PC-3 (cell line): Measurements from ENCODE around the gene SAP30BP. TPM values are rescaled to one million over a fixed set of nuclear protein-coding genes. Genes with fewer than 3 reads are reported as not detected.

Source experiments
- ATAC-seq: fragments of 200-7000 bp; cut with Tn5 transposase; 2 replicates; pipeline ENCODE4 v1.9.1; 2020; ENCODE audit warnings: mild to moderate bottlenecking, moderate library complexity
- BruUV-seq: library from RNA; stranded (reverse); fragments of 400-500 nt; replicated peaks from 2 replicates; lab custom pipeline; 2021; lab: Mats Ljungman, UMichigan
- CTCF ChIA-PET: fragments of 300-600 bp; sonication (Branson Sonifier 250); formaldehyde crosslinking; loops from one replicate; lab custom pipeline; 2022; ENCODE audit warnings: antibody characterized with exemption; lab: Charles Lee
- POLR2A ChIA-PET: fragments of 300-600 bp; sonication (Branson Sonifier 250); formaldehyde crosslinking; loops from one replicate; lab custom pipeline; 2022; ENCODE audit warnings: antibody characterized with exemption; ENCODE audit not compliant: unreplicated experiment; lab: Charles Lee
- DNase-seq: peaks from one replicate; pipeline ENCODE4 v3.0.0-alpha.2; 2015
- H2AFZ ChIP-seq: fragments of 300-600 bp; sonication (generic); 2 replicates; pipeline ENCODE4 v1.6.0; 2016; ENCODE audit warnings: antibody characterized with exemption, low read length
- H3F3A ChIP-seq: fragments of 300-600 bp; sonication (generic); one replicate; pipeline ENCODE4 v1.6.0; 2017; ENCODE audit warnings: antibody characterized with exemption, low read length, control low read depth, mild to moderate bottlenecking; ENCODE audit not compliant: unreplicated experiment
- H3K27ac ChIP-seq: fragments of 300-600 bp; sonication (generic); 2 replicates; pipeline ENCODE4 v1.5.1; 2016; ENCODE audit warnings: mild to moderate bottlenecking, low read length
- H3K27me3 ChIP-seq: fragments of 300-600 bp; sonication (generic); 2 replicates; pipeline ENCODE4 v1.6.1; 2016; ENCODE audit warnings: low read length, mixed read lengths
- H3K36me3 ChIP-seq: fragments of 300-600 bp; sonication (generic); 2 replicates; pipeline ENCODE4 v1.6.1; 2016; ENCODE audit warnings: low read depth, mixed run types, low read length, mixed read lengths
- H3K4me1 ChIP-seq: fragments of 300-600 bp; sonication (generic); 2 replicates; pipeline ENCODE4 v1.5.1; 2016; ENCODE audit warnings: low read length; ENCODE audit not compliant: insufficient read depth
- H3K4me2 ChIP-seq: fragments of 300-600 bp; sonication (generic); 2 replicates; pipeline ENCODE4 v1.6.0; 2016; ENCODE audit warnings: low read length
- H3K4me3 ChIP-seq: fragments of 300-600 bp; sonication (generic); 2 replicates; pipeline ENCODE4 v1.5.1; 2016; ENCODE audit warnings: mild to moderate bottlenecking, low read length, mixed read lengths
- H3K79me2 ChIP-seq: fragments of 300-600 bp; sonication (generic); 2 replicates; pipeline ENCODE4 v1.6.1; 2017; ENCODE audit warnings: low read length, mixed read lengths
- H3K9ac ChIP-seq: fragments of 300-600 bp; sonication (generic); 2 replicates; pipeline ENCODE4 v1.6.0; 2016; ENCODE audit warnings: mild to moderate bottlenecking, low read length
- H3K9me2 ChIP-seq: fragments of 300-600 bp; sonication (generic); replicated peaks from 2 replicates; pipeline ENCODE4 v1.6.1; 2016; ENCODE audit warnings: mixed run types, low read length, mixed read lengths
- H3K9me3 ChIP-seq: fragments of 300-600 bp; sonication (generic); 2 replicates; pipeline ENCODE4 v1.6.1; 2016; ENCODE audit warnings: low read length, mixed read lengths
- H4K20me1 ChIP-seq: fragments of 300-600 bp; sonication (generic); 2 replicates; pipeline ENCODE4 v1.6.1; 2016; ENCODE audit warnings: low read length, mixed read lengths
- CTCF ChIP-seq: fragments of 300-600 bp; sonication (generic); conservative IDR thresholded peaks from 2 replicates; pipeline ENCODE4 v1.5.1; 2017; ENCODE audit warnings: antibody characterized with exemption, low read depth, mild to moderate bottlenecking, low read length
- EZH2 ChIP-seq: fragments of 300-600 bp; sonication (generic); IDR thresholded peaks from one replicate; pipeline ENCODE4 v1.6.1; 2017; ENCODE audit warnings: antibody characterized with exemption, mild to moderate bottlenecking, low read length; ENCODE audit not compliant: unreplicated experiment
- EZH2phosphoT487 ChIP-seq: fragments of 300-600 bp; sonication (generic); IDR thresholded peaks from 2 replicates; pipeline ENCODE4 v1.6.1; 2018; ENCODE audit warnings: mild to moderate bottlenecking, antibody characterized with exemption, low read length, borderline replicate concordance
- intact Hi-C: fragments of 100-400 bp; cut with micrococcal nuclease; formaldehyde crosslinking; loops from 2 replicates; pipeline ENCODE4 v1.9.0; 2023
- total RNA-seq: library from RNA; depleted of rRNA; stranded (reverse); fragments of >200 nt; gene quantifications from 2 replicates; pipeline ENCODE4 v1.2.3, GENCODE V29; 2014

The SAP30BP gene
- total RNA-seq, 1 experiment from 2014 or later = 97.8 TPM

DNA sequence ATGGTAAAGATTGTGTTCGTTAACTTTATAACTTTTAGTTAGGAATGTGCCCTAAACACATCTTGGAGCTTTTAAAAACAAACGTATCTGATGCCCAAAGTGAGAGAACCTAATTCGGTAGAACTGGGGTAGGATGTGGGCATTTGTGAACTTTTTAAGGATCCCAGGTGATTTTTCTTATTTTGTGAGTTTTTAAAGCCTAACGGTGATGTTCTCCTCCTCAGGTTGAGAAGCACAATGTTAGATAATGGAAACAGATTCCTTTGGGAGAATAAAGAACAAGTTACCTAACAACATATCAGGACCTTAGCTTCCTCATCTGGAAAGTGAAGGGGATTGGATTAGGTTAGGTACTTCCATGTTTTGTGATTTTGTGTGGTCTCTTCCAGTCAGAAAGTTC lies 687 bp downstream of the SAP30BP start:
- H3K27me3 ChIP-seq = no peaks in the 10 kb centered on the region
- H3K9me2 ChIP-seq = no peaks in the 10 kb centered on the region
- H3F3A ChIP-seq = peaks cover 1% of the 10 kb centered on the region
- H3K79me2 ChIP-seq = peaks cover 71% of the 10 kb centered on the region
- no peak for DNase-seq
- no TSS peak for BruUV-seq
- H4K20me1 ChIP-seq = peaks cover 14% of the 10 kb centered on the region; the same call in 1 of the 2 replicates
- no peaks in the 10 kb centered on the region for H3K9me3 ChIP-seq
- TF ChIP-seq EZH2 (no peak), CTCF (no peak), EZH2phosphoT487 (no peak)
- no peak overlapping the region for H2AFZ ChIP-seq
- H3K36me3 ChIP-seq = peaks cover 38% of the 10 kb centered on the region
- ATAC-seq = no peak
- peaks cover 19% of the 10 kb centered on the region for H3K4me1 ChIP-seq
- H3K27ac ChIP-seq = peak overlapping the region; percentile 63
- POLR2A ChIA-PET = interaction anchor here (0.6 kb wide), 1 partner anchor 15 kb away, joined by 3 read pairs; no protein-coding TSS in a partner anchor
- CTCF ChIA-PET = interaction anchor here (1.3 kb wide), 1 partner anchor 34 kb away, joined by 4 read pairs; no protein-coding TSS in a partner anchor
- H3K4me3 ChIP-seq = peak overlapping the region; percentile 88
- H3K9ac ChIP-seq = peak overlapping the region; percentile 89
- peak overlapping the region; percentile 84 for H3K4me2 ChIP-seq
- intact Hi-C loops = no loop called here

- no peak for ATAC-seq
- peaks cover 14% of the 10 kb centered on the region; the same call in 1 of the 2 replicates for H4K20me1 ChIP-seq
- intact Hi-C loops = no loop called here
- H3K27ac ChIP-seq = no peak overlapping the region
- H3K4me2 ChIP-seq = peak overlapping the region; percentile 84
- H3K79me2 ChIP-seq = peaks cover 76% of the 10 kb centered on the region
- POLR2A ChIA-PET = no interaction called here
- peak overlapping the region; percentile 88 for H3K4me3 ChIP-seq
- H3F3A ChIP-seq = peaks cover 6% of the 10 kb centered on the region
- H3K9me3 ChIP-seq = no peaks in the 10 kb centered on the region
- TF ChIP-seq EZH2 = no peak
- TF ChIP-seq CTCF = no peak
- TF ChIP-seq EZH2phosphoT487 = no peak
- H2AFZ ChIP-seq = no peak overlapping the region
- H3K9ac ChIP-seq = peak overlapping the region; percentile 89; the same call in 1 of the 2 replicates
- CTCF ChIA-PET = no interaction called here
- peaks cover 19% of the 10 kb centered on the region for H3K4me1 ChIP-seq
- H3K9me2 ChIP-seq = no peaks in the 10 kb centered on the region
- DNase-seq = no peak
- peaks cover 44% of the 10 kb centered on the region for H3K36me3 ChIP-seq
- no TSS peak for BruUV-seq
- no peaks in the 10 kb centered on the region for H3K27me3 ChIP-seq
Measured at GRCh38 chr17:75668489-75668888, 1.4 kb downstream of the SAP30BP start.

GRCh38 chr17:75670868-75671267 lies 3.7 kb downstream of the SAP30BP start:
- no peak overlapping the region for H2AFZ ChIP-seq
- ChIA-PET CTCF (interaction anchor here (0.5 kb wide), 1 partner anchor 77 kb away, joined by 5 read pairs; no protein-coding TSS in a partner anchor), POLR2A (no interaction called here)
- intact Hi-C loops = no loop called here
- H4K20me1 ChIP-seq = peaks cover 14% of the 10 kb centered on the region; the same call in 1 of the 2 replicates
- H3K4me2 ChIP-seq = no peak overlapping the region
- peaks cover 81% of the 10 kb centered on the region for H3K79me2 ChIP-seq
- no peak for TF ChIP-seq EZH2
- no peak for TF ChIP-seq CTCF
- no peak for TF ChIP-seq EZH2phosphoT487
- H3K9me2 ChIP-seq = no peaks in the 10 kb centered on the region
- no peak overlapping the region for H3K9ac ChIP-seq
- H3F3A ChIP-seq = peaks cover 9% of the 10 kb centered on the region
- DNase-seq (no peak), ATAC-seq (no peak)
- H3K27me3 ChIP-seq = no peaks in the 10 kb centered on the region
- no peak overlapping the region for H3K27ac ChIP-seq
- H3K4me1 ChIP-seq = peaks cover 16% of the 10 kb centered on the region
- H3K4me3 ChIP-seq = no peak overlapping the region
- H3K9me3 ChIP-seq = no peaks in the 10 kb centered on the region
- peaks cover 52% of the 10 kb centered on the region for H3K36me3 ChIP-seq
- BruUV-seq = no TSS peak
